HepG2 (cell line): Measurements from ENCODE around the gene EPS8L1. TPM values are rescaled to one million over a fixed set of nuclear protein-coding genes. Genes with fewer than 3 reads are reported as not detected.

Experiments used
- ATAC-seq: fragments of 200-7000 bp; cut with Tn5 transposase; 3 replicates; pipeline ENCODE4 v1.9.1; 2020; ENCODE audit warnings: mild to moderate bottlenecking, moderate library complexity
- BruUV-seq: library from RNA; stranded (reverse); fragments of 400-500 nt; replicated peaks from 2 replicates; lab custom pipeline; 2021; lab: Mats Ljungman, UMichigan
- CTCF ChIA-PET: fragments of 300-600 bp; formaldehyde crosslinking; extraction: SDS; loops from one replicate; lab custom pipeline; 2021; ENCODE audit warnings: low total read pairs, inconsistent platforms, low intra/inter-chr PET ratio; lab: Yijun Ruan, JAX
- POLR2A ChIA-PET: fragments of 350-600 bp; sonication (Branson Sonifier 250); formaldehyde crosslinking; loops from one replicate; lab custom pipeline; 2020; ENCODE audit warnings: antibody characterized with exemption, inconsistent platforms; lab: Yijun Ruan, JAX
- DNase-seq: peaks from one replicate; pipeline ENCODE4 v3.0.0-alpha.2; 2015; ENCODE audit warnings: low spot score
- FAIRE-seq: peaks from 3 replicates; lab custom pipeline; 2011; peaks lifted over from hg19 to GRCh38; lab: Jason Lieb, UNC
- H2AFZ ChIP-seq: one replicate; pipeline ENCODE4 v1.6.1; 2011; ENCODE audit warnings: low read length, inconsistent platforms
- H3K27ac ChIP-seq: fragments of 300-600 bp; 3 replicates; pipeline ENCODE4 v1.8.0; 2011; ENCODE audit warnings: mixed run types, mild to moderate bottlenecking, mixed read lengths, low read length, inconsistent platforms; ENCODE audit not compliant: insufficient read depth; ENCODE audit errors: extremely low read length
- H3K27me3 ChIP-seq, 2 experiments: fragments of 200-600 bp in 1 of 2; 2 replicates in 1 of 2; 3 replicates in 1 of 2; pipeline versions ENCODE4 v1.6.0 to v1.8.0; 2011; ENCODE audit warnings: low read length in 2 of 2, mild to moderate bottlenecking in 2 of 2, moderate library complexity in 2 of 2, inconsistent platforms in 1 of 2; ENCODE audit not compliant: insufficient read depth in 2 of 2, control insufficient read depth in 1 of 2
- H3K36me3 ChIP-seq, 2 experiments: fragments of 200-600 bp in 1 of 2; replicated peaks in 1 of 2; 2 replicates in 1 of 2; 3 replicates in 1 of 2; pipeline versions ENCODE4 v1.5.1 to v1.8.0; 2011; ENCODE audit warnings: low read length in 2 of 2, inconsistent platforms in 1 of 2; ENCODE audit not compliant: insufficient read depth in 2 of 2, control insufficient read depth in 1 of 2
- H3K4me1 ChIP-seq: 2 replicates; pipeline ENCODE4 v1.5.1; 2012; ENCODE audit warnings: low read length, inconsistent platforms; ENCODE audit not compliant: insufficient read depth
- H3K4me2 ChIP-seq: 2 replicates; pipeline ENCODE4 v1.6.0; 2011; ENCODE audit warnings: low read depth, low read length, inconsistent platforms
- H3K4me3 ChIP-seq, 3 experiments: fragments of 200-600 bp in 1 of 3; sonication (generic), shearing (Covaris generic) in 1 of 3; replicated peaks in 1 of 3; 2 replicates each; pipeline ENCODE4 v1.5.1; 2011 to 2016; ENCODE audit warnings: low read length in 3 of 3, inconsistent platforms in 2 of 3, low read depth in 2 of 3, mild to moderate bottlenecking in 2 of 3, control low read depth in 1 of 3, mixed read lengths in 1 of 3; ENCODE audit not compliant: insufficient read depth in 1 of 3
- H3K79me2 ChIP-seq: one replicate; pipeline ENCODE4 v1.6.1; 2011; ENCODE audit warnings: low read length, inconsistent platforms; ENCODE audit not compliant: insufficient read depth
- H3K9ac ChIP-seq: 2 replicates; pipeline ENCODE4 v1.6.0; 2011; ENCODE audit warnings: mild to moderate bottlenecking, low read depth, low read length, inconsistent platforms; ENCODE audit not compliant: insufficient read depth
- H3K9me3 ChIP-seq: 2 replicates; pipeline ENCODE4 v1.5.1; 2012; ENCODE audit warnings: mild to moderate bottlenecking, low read length
- H4K20me1 ChIP-seq: 2 replicates; pipeline ENCODE4 v1.6.0; 2011; ENCODE audit warnings: inconsistent platforms, mild to moderate bottlenecking, low read length, moderate library complexity; ENCODE audit not compliant: insufficient read depth
- AGO2 ChIP-seq: fragments of 200-400 bp; formaldehyde crosslinking; optimal IDR thresholded peaks from 2 replicates; pipeline ENCODE3; 2017; ENCODE audit warnings: mild to moderate bottlenecking, low read depth, low read length, moderate library complexity
- PAF1 ChIP-seq: IDR thresholded peaks from 2 replicates; pipeline ENCODE4 v1.6.1; 2016; ENCODE audit warnings: missing genetic modification reagents, missing compliant biosample characterization
- POLR2A ChIP-seq, 2 experiments: IDR thresholded peaks; 2 replicates each; pipeline ENCODE4 v1.6.1; 2011; ENCODE audit warnings: low read depth in 2 of 2, low read length in 2 of 2, mild to moderate bottlenecking in 1 of 2, moderate library complexity in 1 of 2; ENCODE audit not compliant: insufficient read depth in 1 of 2
- WGBS: methylation state at CpG from one replicate; pipeline ENCODE4 v1.1.6; 2017; ENCODE audit warnings: low lambda C conversion rate; 5-methylcytosine and 5-hydroxymethylcytosine counted together
- in situ Hi-C: cut with HindIII; loops from 2 replicates; pipeline ENCODE4 v1.10.0; 2017; ENCODE audit warnings: low pct_unique_long_range_greater_than_20kb; ENCODE audit not compliant: extremely low pct_ligation_motif_present
- intact Hi-C: fragments of 100-400 bp; cut with micrococcal nuclease; formaldehyde crosslinking; loops from one replicate; pipeline ENCODE4 v1.10.0; 2022; ENCODE audit not compliant: unreplicated experiment
- polyA plus RNA-seq, 8 experiments: library from polyadenylated mRNA; depleted of rRNA in 3 of 8; stranded (reverse) in 7 of 8; unstranded in 1 of 8; fragments of >200 nt; fragmentation: Illumina TruSeq in 4 of 8; extraction: Trizol in 4 of 8; gene quantifications; 2 replicates each; pipeline versions ENCODE4 v1.2.1 to v1.2.3, GENCODE V29; 2011 to 2016; ENCODE audit warnings: low read depth in 4 of 8, missing spikeins in 1 of 8, mixed read lengths in 1 of 8; ENCODE audit not compliant: insufficient read depth in 1 of 8
- total RNA-seq, 5 experiments: library from RNA; depleted of rRNA; stranded (reverse); fragments of >200 nt; fragmentation: Illumina TruSeq; extraction: Trizol; gene quantifications; 2 replicates each; pipeline ENCODE4 v1.2.3, GENCODE V29; 2016; ENCODE audit warnings: low read depth in 1 of 5
- TF ChIP-seq, protein P1 (sequence below): IDR thresholded peaks from 2 replicates; pipeline ENCODE4 v1.6.1; 2016; ENCODE audit warnings: low read depth, missing genetic modification reagents, missing compliant biosample characterization

Gene EPS8L1
- total and polyA plus RNA-seq, 2 of the 13 experiments (the other 11 are each of a cell fraction or from before 2014, with no cell fraction given): 3.0 to 6.3 TPM

DNA sequence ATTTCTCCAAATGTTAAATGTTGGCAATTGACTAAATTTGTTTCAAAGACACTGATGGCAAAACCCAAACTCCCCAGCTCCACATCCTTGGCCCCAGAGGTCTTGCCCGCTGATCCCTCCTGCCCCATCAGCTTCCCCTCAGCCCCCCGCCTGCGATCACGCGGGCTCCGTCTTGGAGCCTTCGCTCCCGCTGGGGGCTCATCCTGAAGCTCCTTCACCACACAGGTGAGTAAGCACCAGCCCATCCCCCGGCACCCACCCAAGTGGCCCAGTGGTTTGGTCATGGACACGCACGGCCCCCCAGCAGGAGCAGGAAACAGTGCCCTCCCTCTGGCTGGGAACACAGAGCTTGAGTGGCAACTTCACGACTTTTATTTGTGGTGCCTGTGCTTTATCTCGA, 14.9 kb downstream of the EPS8L1 start:
- Histone ChIP-seq H3K4me1 (no peaks in the 10 kb centered on the region), H3K9me3 (no peaks in the 10 kb centered on the region), H3K79me2 (no peaks in the 10 kb centered on the region), H3K27ac (no peak overlapping the region), H3K27me3 (no peaks in the 10 kb centered on the region), H3K9ac (no peak overlapping the region), H3K4me3 (no peak overlapping the region), H2AFZ (no peak overlapping the region), H3K36me3 (peaks cover 3 to 12% of the 10 kb centered on the region in 2 experiments; a peak in 4 of 5 replicates), H3K4me2 (no peak overlapping the region), H4K20me1 (peaks cover 6% of the 10 kb centered on the region; the same call in 1 of the 2 replicates)
- in situ Hi-C loops: no loop called here
- WGBS: 90% methylated on average over 13 of the region's 13 CpGs
- CTCF ChIA-PET: no interaction called here
- TF ChIP-seq POLR2A (IDR thresholded peaks at IDR 0.05; ENCODE audit: insufficient read depth in 1 of 2, low read depth in 2 of 2, low read length in 2 of 2) (no peak), AGO2 (peak; percentile 41)
- POLR2A ChIA-PET: no interaction called here
- no peak for DNase-seq
- intact Hi-C loops: no loop called here
- ATAC-seq: no peak
- FAIRE-seq: no peak
- no TSS peak for BruUV-seq

DNA sequence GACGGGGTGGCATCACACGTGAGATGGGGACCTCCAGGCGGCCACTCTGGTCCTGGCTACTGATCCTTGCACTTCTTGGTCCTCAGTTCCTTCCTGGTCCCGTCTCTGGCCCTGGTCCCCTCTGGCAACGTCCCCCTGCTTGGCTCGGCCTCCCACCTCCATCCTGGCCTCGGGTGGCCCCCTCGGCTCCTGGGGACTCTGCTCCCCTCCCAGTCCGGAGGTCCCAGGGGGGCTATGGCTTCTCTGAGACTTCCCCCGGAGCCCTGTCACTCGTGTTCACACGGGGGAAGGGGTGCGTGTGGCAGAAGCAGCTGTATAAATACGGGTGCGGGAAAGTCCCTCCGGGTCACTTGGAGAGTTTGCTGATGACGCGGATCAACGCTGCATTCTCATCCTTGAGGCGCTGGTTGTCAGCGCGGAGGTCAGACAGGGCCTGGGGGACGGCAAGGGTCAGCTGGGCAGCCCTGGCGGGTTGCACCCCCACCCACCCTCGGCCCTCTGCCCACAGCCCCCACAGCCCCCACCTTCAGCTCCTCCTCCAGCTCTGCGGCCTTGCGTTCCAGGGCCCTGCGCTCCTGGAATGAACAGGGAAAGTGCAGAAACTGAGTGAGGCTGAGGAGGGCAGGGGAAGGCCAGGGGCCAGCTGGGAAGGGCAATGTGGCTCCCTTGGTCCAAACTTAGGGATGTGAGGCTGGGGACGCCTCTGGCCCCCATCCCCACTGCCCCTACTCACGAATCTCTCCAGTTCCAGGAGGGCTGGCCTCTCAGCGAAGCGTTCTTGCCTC, 15.6 kb downstream of the EPS8L1 start:
- FAIRE-seq: no peak
- POLR2A ChIA-PET: no interaction called here
- WGBS: 96% methylated on average over 19 of the region's 32 CpGs
- TF ChIP-seq, protein P1, sequence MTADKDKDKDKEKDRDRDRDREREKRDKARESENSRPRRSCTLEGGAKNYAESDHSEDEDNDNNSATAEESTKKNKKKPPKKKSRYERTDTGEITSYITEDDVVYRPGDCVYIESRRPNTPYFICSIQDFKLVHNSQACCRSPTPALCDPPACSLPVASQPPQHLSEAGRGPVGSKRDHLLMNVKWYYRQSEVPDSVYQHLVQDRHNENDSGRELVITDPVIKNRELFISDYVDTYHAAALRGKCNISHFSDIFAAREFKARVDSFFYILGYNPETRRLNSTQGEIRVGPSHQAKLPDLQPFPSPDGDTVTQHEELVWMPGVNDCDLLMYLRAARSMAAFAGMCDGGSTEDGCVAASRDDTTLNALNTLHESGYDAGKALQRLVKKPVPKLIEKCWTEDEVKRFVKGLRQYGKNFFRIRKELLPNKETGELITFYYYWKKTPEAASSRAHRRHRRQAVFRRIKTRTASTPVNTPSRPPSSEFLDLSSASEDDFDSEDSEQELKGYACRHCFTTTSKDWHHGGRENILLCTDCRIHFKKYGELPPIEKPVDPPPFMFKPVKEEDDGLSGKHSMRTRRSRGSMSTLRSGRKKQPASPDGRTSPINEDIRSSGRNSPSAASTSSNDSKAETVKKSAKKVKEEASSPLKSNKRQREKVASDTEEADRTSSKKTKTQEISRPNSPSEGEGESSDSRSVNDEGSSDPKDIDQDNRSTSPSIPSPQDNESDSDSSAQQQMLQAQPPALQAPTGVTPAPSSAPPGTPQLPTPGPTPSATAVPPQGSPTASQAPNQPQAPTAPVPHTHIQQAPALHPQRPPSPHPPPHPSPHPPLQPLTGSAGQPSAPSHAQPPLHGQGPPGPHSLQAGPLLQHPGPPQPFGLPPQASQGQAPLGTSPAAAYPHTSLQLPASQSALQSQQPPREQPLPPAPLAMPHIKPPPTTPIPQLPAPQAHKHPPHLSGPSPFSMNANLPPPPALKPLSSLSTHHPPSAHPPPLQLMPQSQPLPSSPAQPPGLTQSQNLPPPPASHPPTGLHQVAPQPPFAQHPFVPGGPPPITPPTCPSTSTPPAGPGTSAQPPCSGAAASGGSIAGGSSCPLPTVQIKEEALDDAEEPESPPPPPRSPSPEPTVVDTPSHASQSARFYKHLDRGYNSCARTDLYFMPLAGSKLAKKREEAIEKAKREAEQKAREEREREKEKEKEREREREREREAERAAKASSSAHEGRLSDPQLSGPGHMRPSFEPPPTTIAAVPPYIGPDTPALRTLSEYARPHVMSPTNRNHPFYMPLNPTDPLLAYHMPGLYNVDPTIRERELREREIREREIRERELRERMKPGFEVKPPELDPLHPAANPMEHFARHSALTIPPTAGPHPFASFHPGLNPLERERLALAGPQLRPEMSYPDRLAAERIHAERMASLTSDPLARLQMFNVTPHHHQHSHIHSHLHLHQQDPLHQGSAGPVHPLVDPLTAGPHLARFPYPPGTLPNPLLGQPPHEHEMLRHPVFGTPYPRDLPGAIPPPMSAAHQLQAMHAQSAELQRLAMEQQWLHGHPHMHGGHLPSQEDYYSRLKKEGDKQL (CRISPR knock-in tag): no peak
- TF ChIP-seq AGO2 (peak; percentile 1), PAF1 (no peak)

More for the DNA sequence above, 15.6 kb downstream of the EPS8L1 start:
- CTCF ChIA-PET: no interaction called here
- Histone ChIP-seq H3K4me3 (no peak overlapping the region), H3K9ac (no peak overlapping the region), H3K4me2 (no peak overlapping the region), H3K79me2 (no peaks in the 10 kb centered on the region), H2AFZ (no peak overlapping the region), H3K27ac (no peak overlapping the region), H3K36me3 (peaks cover 3 to 15% of the 10 kb centered on the region in 2 experiments; a peak in 4 of 5 replicates), H4K20me1 (peaks cover 6% of the 10 kb centered on the region; the same call in 1 of the 2 replicates), H3K27me3 (no peaks in the 10 kb centered on the region), H3K9me3 (no peaks in the 10 kb centered on the region), H3K4me1 (no peaks in the 10 kb centered on the region)
- intact Hi-C loops (no loop called here), in situ Hi-C loops (no loop called here)
- DNase-seq (no peak), ATAC-seq (no peak)
- BruUV-seq: TSS peak; percentile 62
